SK-N-SH treated with all-trans-retinoic acid at 6 μM for 48 hours (cell line): Measurements from ENCODE around the gene ALOX5.

Experiments used
- ATAC-seq: fragments of 200-7000 bp; cut with Tn5 transposase; 3 replicates; pipeline ENCODE4 v1.9.1; 2020; ENCODE audit warnings: mild to moderate bottlenecking, moderate library complexity
- ARNTL ChIP-seq: fragments of 450-650 bp; formaldehyde crosslinking; IDR thresholded peaks from 2 replicates; pipeline ENCODE4 v1.5.0; 2020; ENCODE audit warnings: low read depth, mild to moderate bottlenecking, moderate library complexity, borderline replicate concordance
- BACH2 ChIP-seq: fragments of 250-450 bp; sonication (Bioruptor Pico); IDR thresholded peaks from 2 replicates; pipeline ENCODE4 v1.9.0; 2021; ENCODE audit warnings: mild to moderate bottlenecking, borderline replicate concordance
- CREB5 ChIP-seq: fragments of 250-450 bp; sonication (Bioruptor Pico); IDR thresholded peaks from 2 replicates; pipeline ENCODE4 v1.5.1; 2020; ENCODE audit warnings: low read depth, mild to moderate bottlenecking, moderate library complexity
- CSDC2 ChIP-seq: fragments of 250-450 bp; sonication (Bioruptor Pico); IDR thresholded peaks from 2 replicates; pipeline ENCODE4 v1.5.0; 2020; ENCODE audit warnings: mild to moderate bottlenecking, moderate library complexity
- ESRRG ChIP-seq: fragments of 250-450 bp; sonication (Bioruptor Pico); IDR thresholded peaks from 2 replicates; pipeline ENCODE4 v1.6.1; 2021; ENCODE audit warnings: mild to moderate bottlenecking
- GLIS3 ChIP-seq: fragments of 250-450 bp; sonication (Bioruptor Pico); IDR thresholded peaks from 2 replicates; pipeline ENCODE4 v1.5.0; 2020; ENCODE audit warnings: mild to moderate bottlenecking, moderate library complexity
- ISL1 ChIP-seq: fragments of 250-450 bp; sonication (Bioruptor Pico); IDR thresholded peaks from 2 replicates; pipeline ENCODE4 v2.1.2; 2022; ENCODE audit warnings: mild to moderate bottlenecking, moderate library complexity
- OSR1 ChIP-seq: fragments of 250-450 bp; sonication (Bioruptor Pico); IDR thresholded peaks from 2 replicates; pipeline ENCODE4 v1.8.0; 2022; ENCODE audit warnings: moderate library complexity, mild to moderate bottlenecking, inconsistent platforms
- PATZ1 ChIP-seq: fragments of 250-450 bp; sonication (Bioruptor Pico); IDR thresholded peaks from 2 replicates; pipeline ENCODE4 v1.8.0; 2020; ENCODE audit warnings: mild to moderate bottlenecking, moderate library complexity, borderline replicate concordance
- POU6F1 ChIP-seq: fragments of 250-450 bp; sonication (Bioruptor Pico); IDR thresholded peaks from 2 replicates; pipeline ENCODE4 v1.8.0; 2021; ENCODE audit warnings: low read depth, mild to moderate bottlenecking, moderate library complexity, borderline replicate concordance
- RARB ChIP-seq: fragments of 250-450 bp; sonication (Bioruptor Pico); IDR thresholded peaks from 2 replicates; pipeline ENCODE4 v1.8.0; 2021; ENCODE audit warnings: mild to moderate bottlenecking, moderate library complexity
- TCF4 ChIP-seq: fragments of 250-450 bp; sonication (Bioruptor Pico); IDR thresholded peaks from 2 replicates; pipeline ENCODE4 v1.8.0; 2021; ENCODE audit warnings: mild to moderate bottlenecking, moderate library complexity, borderline replicate concordance
- TOX ChIP-seq: fragments of 250-450 bp; sonication (Bioruptor Pico); IDR thresholded peaks from 2 replicates; pipeline ENCODE4 v1.8.0; 2021; ENCODE audit warnings: mild to moderate bottlenecking, moderate library complexity, borderline replicate concordance
- TSHZ2 ChIP-seq: fragments of 250-450 bp; sonication (Bioruptor Pico); IDR thresholded peaks from 2 replicates; pipeline ENCODE4 v1.5.0; 2020; ENCODE audit warnings: mild to moderate bottlenecking, moderate library complexity
- ZC3H10 ChIP-seq: fragments of 250-450 bp; sonication (Bioruptor Pico); IDR thresholded peaks from 2 replicates; pipeline ENCODE4 v1.5.1; 2021; ENCODE audit warnings: mild to moderate bottlenecking, moderate library complexity
- ZFP3 ChIP-seq: fragments of 250-450 bp; sonication (Bioruptor Pico); IDR thresholded peaks from 2 replicates; pipeline ENCODE4 v1.5.0; 2020; ENCODE audit warnings: mild to moderate bottlenecking, moderate library complexity
- ZFP30 ChIP-seq: fragments of 450-650 bp; formaldehyde crosslinking; IDR thresholded peaks from 2 replicates; pipeline ENCODE4 v1.5.0; 2022; ENCODE audit warnings: mild to moderate bottlenecking, moderate library complexity
- ZNF8 ChIP-seq: fragments of 450-650 bp; formaldehyde crosslinking; IDR thresholded peaks from 2 replicates; pipeline ENCODE4 v1.5.0; 2020; ENCODE audit warnings: mild to moderate bottlenecking, moderate library complexity

Gene ALOX5

GRCh38 chr10:45395554-45395953 lies 21.5 kb downstream of the ALOX5 start:
- TF ChIP-seq TSHZ2 (CRISPR knock-in tag) = no peak
- no peak for TF ChIP-seq GLIS3 (CRISPR knock-in tag)
- no peak for TF ChIP-seq RARB (CRISPR knock-in tag)
- TF ChIP-seq PATZ1 = no peak
- no peak for TF ChIP-seq ZNF8
- no peak for TF ChIP-seq ZFP3 (CRISPR knock-in tag)
- no peak for TF ChIP-seq ARNTL
- TF ChIP-seq TCF4 (CRISPR knock-in tag) = no peak
- TF ChIP-seq ZFP30 (CRISPR knock-in tag) = no peak
- TF ChIP-seq ZC3H10 (CRISPR knock-in tag) = no peak
- TF ChIP-seq OSR1 (CRISPR knock-in tag) = no peak
- TF ChIP-seq ESRRG (CRISPR knock-in tag) = no peak
- TF ChIP-seq POU6F1 = no peak
- TF ChIP-seq TOX = no peak
- TF ChIP-seq ISL1 (CRISPR knock-in tag) = no peak
- ATAC-seq = no peak

GRCh38 chr10:45398595-45398994 lies 24.6 kb downstream of the ALOX5 start:
- TF ChIP-seq ESRRG (CRISPR knock-in tag) = no peak
- no peak for TF ChIP-seq ISL1 (CRISPR knock-in tag)
- TF ChIP-seq CREB5 = no peak
- no peak for TF ChIP-seq ARNTL
- no peak for TF ChIP-seq BACH2 (CRISPR knock-in tag)
- no peak for TF ChIP-seq POU6F1
- no peak for TF ChIP-seq ZC3H10 (CRISPR knock-in tag)
- TF ChIP-seq PATZ1 = no peak
- no peak for TF ChIP-seq ZFP3 (CRISPR knock-in tag)
- TF ChIP-seq ZFP30 (CRISPR knock-in tag) = no peak
- TF ChIP-seq CSDC2 (CRISPR knock-in tag) = no peak
- no peak for ATAC-seq

GRCh38 chr10:45399113-45399512 lies 25.1 kb downstream of the ALOX5 start:
- TF ChIP-seq CREB5 = no peak
- no peak for TF ChIP-seq TSHZ2 (CRISPR knock-in tag)
- TF ChIP-seq OSR1 (CRISPR knock-in tag) = no peak
- TF ChIP-seq TCF4 (CRISPR knock-in tag) = no peak
- no peak for TF ChIP-seq RARB (CRISPR knock-in tag)
- no peak for ATAC-seq
